Stimulated activated CD4-positive, alpha-beta T cell treated with anti-CD3 and anti-CD28 coated beads, Interleukin-12 subunit alpha, Interleukin-12 subunit beta, amount 100 ng/mL, for 4 hours (primary cell): Measurements from ENCODE around the gene TJP2.

ENCODE experiments used
- DNase-seq: peaks from one replicate; pipeline ENCODE4 v3.0.0-alpha.2; 2020

TJP2 gene

DNA sequence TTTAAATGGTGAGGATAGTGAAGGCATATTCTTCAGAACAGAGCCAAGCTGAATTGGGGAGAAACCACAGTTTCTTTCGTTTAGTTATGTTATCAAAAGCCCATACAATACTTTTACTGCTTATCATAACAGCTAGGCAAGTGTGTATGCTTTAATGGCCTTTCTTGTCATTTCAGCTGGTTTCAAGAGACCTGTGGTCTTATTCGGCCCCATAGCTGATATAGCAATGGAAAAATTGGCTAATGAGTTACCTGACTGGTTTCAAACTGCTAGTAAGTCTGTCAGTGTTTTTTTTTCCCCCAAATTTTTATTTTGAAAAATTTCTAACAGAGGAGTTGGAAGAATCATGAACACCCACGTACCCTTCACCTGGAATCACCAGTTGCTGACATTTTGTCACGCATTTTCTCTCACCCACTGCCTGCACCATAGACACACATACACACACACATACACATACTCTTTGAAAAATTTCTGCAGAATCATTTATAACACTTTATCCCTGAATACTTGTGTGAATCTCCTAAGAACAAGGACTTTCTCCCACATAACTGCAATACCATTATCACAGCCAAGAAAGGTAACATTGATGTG, 63.7 kb downstream of the TJP2 start:
- DNase-seq, result no peak

DNA sequence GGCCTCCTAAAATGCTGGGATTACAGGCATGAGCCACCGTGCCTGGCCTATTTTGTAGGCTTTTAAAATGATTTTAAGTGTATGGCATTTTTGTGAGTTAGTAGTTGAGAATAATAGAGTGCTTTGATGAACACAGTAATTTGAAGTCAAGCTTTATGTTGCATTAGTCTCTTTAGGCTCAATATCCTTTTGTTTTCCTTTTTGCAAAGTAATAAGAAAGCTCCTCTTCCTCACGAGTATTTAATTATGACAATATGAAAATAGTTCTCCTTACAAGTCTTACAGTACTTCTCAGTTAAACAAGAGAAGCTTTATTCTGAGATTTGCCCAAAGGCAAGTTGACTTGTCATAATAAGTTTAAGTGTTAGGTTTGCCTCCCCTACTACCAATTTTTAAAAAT, 69.0 kb downstream of the TJP2 start:
- no peak for DNase-seq

DNA sequence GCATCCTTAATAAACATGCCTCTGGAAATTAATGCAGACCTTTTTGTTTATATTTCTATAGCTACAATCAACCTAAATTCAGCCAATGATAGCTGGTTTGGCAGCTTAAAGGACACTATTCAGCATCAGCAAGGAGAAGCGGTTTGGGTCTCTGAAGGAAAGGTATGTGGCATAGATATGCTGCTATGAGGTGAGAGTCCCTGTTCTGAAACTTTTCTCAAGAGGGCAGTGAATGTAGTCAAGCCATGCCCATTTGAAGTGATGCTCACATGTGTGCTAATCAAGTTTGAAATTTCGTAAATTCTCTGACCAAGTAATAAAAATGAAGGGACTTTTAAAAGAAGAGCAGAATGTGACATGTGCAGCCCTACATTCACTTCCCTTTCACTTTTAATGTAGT, 72.6 kb downstream of the TJP2 start:
- DNase-seq, result no peak

- DNase-seq, result no peak
Observed at GRCh38 chr9:69248005-69248404, 73.9 kb downstream of the TJP2 start.

- DNase-seq, result no peak
Observed at GRCh38 chr9:69249337-69249736, 75.3 kb downstream of the TJP2 start.

DNA sequence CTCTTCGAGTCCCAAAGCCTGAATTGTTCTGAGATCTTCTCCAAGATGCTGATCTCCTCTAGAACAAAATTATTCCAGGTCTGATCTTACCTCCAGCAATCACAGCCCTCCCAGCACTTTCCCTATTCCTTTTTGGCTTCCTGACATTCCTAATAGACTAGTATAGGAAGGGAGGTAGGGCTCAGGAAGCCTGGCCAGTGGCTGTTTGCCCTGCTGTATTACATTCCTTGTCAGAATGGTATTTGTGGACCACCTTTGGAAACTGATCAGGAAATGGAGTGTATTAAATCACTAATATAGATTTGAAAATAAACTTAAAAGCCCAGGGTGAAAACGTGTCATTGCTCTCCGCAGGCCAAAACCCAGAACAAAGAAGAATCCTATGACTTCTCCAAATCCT, 76.6 kb downstream of the TJP2 start:
- no peak for DNase-seq

DNA sequence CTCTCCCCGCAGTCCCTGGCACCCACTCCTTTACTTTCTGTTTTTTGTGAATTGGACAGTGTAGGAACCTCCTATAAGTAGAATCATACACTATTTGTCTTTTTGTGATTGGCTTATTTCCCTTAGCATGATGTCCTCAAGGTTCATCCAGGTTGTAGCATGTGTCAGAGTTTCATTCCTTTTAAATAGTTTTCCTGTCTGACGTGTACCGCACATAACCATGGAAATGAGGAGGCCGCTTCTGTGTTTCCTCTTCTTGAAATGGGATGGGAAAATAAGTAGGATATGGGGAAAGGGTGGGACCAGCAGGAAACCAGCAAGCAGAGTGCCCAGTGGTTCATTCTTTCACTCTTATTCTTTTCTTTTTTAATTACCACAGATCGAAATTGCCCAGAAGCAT, 78.4 kb downstream of the TJP2 start:
- no peak for DNase-seq

DNA sequence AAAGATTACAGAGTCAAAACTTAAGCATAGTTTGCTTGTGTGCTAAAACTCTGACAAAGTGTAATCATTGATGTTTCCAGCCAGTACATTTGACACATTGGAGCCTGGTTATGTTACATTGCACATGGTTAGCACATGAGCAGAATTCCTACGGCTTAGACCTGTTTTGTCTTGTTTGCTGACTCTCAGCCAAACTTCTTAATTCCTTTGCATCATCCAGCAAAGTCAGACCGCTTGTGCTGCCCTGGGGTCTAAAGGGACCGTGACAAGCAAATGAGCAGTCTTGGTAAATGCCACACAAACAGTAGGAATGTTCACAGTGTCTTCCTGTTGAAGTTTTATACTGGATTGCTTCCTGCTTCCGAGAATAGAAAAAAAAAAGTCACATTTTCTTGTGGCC, 79.0 kb downstream of the TJP2 start:
- no peak for DNase-seq

GRCh38 chr9:69254223-69254622, 80.1 kb downstream of the TJP2 start:
- DNase-seq, result no peak

- no peak for DNase-seq
Observed at GRCh38 chr9:69255591-69255990, 81.5 kb downstream of the TJP2 start.

DNA sequence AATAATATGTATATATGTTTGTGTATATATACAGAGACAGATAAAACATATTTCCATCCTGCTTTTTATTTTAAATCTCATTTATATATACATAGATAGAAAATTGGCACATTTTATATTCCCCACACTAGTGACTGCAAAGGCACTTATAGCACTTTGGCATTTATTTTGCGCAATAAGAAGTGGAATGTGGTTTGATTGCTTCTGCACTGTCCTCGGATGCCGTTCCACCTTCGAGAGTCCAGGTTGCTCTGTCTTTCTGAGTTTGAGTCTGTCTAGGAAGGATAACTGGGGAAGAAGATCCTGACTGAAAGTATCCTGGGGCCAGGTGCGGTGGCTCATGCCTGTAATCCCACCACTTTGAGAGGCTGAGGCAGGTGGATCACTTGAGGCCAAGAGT, 84.5 kb downstream of the TJP2 start:
- no peak for DNase-seq

DNA sequence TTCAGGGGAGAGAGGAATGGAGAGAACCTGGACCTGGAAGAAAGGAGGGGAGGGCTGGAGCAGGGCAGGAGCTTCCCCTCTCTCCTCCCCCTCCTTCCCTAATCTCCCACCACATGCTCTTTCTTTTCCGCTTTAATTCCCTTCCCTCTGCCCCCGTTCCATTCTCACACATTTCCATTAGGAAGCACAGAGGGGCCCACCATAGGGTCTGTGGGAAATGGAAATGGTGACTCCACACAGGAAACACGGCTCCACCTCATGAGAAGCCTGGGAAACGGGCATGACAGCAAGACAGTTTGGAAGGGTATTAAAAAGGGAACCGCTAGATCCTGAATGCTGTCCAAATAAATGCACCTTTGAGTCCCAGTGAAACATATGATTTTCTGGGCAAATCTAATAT, 86.1 kb downstream of the TJP2 start:
- DNase-seq, result no peak

- DNase-seq, result no peak
Observed at GRCh38 chr9:69261636-69262035, 87.6 kb downstream of the TJP2 start.

- DNase-seq, result no peak
Observed at GRCh38 chr9:69264526-69264925, 90.4 kb downstream of the TJP2 start.

DNA sequence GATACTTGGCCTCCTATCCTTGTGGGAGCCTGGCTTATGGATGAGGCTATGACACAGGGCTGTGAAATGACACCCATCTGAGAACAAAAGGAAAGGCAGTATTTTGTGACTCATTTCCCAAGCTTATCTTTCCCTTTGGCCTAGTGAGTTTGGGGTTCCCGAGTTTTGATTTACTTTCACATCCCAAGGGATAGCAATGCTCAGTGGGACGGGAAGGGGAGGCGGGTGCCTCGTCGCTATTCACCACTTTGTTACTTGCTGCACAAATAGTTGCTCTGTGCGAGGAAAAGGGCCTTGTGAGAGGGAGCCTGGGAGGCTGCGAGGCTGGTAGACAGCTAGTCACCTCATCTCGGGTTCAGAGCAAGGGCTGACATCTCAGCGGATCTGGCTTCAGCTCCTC, 91.8 kb downstream of the TJP2 start:
- DNase-seq, result no peak

- DNase-seq, result no peak
Observed at GRCh38 chr9:69272212-69272611, 98.1 kb downstream of the TJP2 start.

DNA sequence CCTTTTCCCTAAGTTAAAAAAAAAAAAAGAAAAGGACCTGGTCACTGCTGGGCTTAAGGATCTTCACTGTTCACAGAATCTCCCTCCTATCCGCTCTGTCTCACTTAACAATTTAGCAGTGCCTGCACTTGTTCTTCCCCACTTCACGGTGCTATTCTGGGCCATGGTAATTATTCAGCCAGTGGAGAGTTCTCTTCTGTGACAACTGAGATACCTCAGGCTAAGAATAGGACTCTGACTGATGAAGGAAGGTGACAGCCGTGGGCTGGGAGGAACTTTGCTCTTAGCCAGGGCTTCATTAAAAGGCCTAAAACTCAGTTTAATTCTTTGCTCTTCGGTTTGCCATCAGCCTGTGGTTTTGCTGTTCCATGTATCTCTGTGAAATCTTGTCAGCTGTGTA, 99.1 kb downstream of the TJP2 start:
- no peak for DNase-seq

GRCh38 chr9:69276775-69277174, 102.7 kb downstream of the TJP2 start:
- DNase-seq, result no peak

DNA sequence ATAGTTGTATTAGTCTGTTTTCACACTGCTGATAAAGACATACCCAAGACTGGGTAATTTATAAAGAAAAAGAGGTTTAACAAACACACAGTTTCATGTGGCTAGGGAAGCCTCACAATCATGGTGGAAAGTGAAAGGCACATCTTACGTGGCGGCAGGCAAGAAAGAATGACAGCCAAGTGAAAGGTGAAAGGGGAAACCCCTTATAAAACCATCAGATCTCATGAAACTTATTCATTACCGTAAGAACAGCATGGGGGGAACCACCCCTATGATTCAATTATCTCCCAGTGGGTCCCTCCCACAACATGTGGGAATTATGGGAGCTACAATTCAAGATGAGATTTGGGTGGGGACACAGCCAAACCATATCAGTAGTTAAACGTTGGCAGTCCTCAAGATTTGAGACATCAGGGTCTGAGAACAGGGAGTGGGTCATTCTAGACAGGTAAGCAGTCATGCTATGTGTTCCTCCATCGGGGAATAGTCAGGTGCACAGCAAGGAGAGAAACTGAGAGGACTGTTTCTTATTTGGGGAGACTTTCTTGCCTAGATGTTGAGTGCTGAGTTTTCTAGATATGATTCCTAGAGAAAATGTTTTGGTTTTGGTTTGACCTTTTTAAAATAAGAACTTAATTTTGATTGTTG, 105.1 kb downstream of the TJP2 start:
- DNase-seq, result no peak

DNA sequence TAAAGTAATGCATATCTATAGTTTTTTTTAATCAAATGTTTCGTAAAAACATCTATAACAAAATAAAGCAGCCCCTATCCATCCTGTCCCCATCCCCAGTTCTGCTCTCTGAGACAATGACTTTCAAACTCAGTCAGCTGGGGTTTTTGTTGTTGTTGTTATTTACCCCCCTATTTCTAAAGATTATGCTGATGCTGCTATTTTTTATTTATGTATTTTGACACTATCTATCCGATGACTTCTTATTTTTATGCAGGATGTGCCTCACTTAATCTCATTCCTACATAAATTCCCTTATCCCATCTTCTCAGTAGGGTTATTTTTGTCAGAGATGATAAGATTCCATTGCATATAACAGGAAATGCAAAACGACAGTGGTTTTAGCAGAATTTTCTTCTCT, 105.7 kb downstream of the TJP2 start:
- no peak for DNase-seq

GRCh38 chr9:69283003-69283402, 108.9 kb downstream of the TJP2 start:
- DNase-seq, result no peak

DNA sequence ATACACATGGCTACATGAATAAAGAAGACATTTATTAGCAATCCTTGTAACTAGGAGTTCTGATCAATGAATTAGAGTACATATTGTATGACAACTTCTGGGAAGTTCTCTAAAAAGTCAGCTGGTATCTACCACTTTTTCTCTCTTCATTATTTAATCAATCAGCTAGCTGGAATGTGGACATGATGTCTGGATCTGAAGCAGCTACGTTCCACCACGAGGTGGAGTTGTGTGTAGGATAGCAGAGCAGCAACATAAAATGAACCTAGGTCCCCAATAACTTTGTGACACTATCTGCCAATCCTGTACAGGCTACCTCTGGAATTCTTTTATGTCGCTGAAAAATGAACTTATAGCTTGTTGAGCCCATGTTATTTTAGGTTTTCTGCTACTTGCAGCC, 118.0 kb downstream of the TJP2 start:
- DNase-seq, result no peak

DNA sequence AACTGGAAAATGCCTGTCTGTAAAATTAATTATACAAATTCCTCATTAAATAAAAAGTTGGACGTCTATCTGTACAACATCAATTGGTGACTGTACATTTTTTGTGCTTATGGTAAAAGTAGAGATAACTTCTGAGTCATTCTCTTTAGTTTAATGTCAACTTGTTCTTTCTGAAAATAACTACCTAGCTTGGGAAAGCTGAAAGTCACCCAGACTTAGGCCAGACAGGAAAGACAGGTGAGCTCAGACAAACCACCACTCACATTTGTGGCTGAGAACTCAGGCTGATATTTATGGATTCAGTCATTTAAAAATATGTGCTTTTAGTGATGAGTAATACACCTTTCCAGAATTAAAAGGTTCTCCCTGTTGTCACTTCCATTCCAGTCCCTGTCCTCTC, 119.1 kb downstream of the TJP2 start:
- DNase-seq, result no peak

DNA sequence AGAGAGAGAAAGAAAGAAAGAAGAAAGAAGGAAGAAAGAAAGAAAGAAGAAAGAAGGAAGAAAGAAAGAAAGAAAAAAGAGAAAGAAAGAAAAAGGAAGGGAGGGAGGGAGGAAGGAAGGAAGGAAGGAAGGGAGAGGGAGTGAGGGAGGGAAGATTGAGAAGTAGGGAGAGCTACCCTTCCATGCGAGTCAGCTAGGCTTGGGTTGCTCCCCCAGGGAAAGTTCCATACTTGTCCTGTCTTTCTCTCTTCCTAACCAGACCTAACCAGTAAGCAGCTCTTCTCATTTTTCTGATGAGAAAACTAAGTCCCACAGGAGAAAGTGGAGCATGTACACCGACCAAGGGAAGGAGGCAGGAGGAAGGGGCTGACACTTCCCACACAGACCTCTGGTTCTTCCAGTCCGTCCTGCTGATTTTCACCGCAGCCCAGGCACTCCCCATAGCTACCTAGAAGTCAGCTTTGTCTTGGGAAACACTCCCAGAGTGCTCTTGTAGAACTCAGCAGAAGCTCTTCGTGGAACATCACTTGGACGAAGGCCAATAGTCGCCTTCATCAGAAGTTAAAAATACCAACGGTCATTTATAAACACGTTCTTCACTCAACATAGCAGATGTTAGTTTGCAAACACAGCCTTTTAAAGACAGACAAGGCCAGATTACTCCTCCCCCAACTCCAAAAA, 121.9 kb downstream of the TJP2 start:
- DNase-seq, result no peak
